Subcutaneous adipose tissue (tissue), 4 donors: ENCODE measurements around the gene SPATA32. TPM values are rescaled to one million over a fixed set of nuclear protein-coding genes. Genes with fewer than 3 reads are reported as not detected.

Experiments
- CTCF ChIP-seq: fragments of 450-650 bp; IDR thresholded peaks from one replicate; pipeline ENCODE4 v1.5.1; 2016; ENCODE audit warnings: low read depth, mild to moderate bottlenecking, control low read depth, antibody characterized with exemption, moderate library complexity
- total RNA-seq, 4 donors: library from RNA; depleted of rRNA; stranded (reverse); fragments of >200 nt; gene quantifications; one replicate each; pipeline ENCODE4 v1.1.0, GENCODE V29; 2016

Gene SPATA32
- total RNA-seq, 4 donors from 2014 or later, result not detected

- no peak for TF ChIP-seq CTCF
These were observed 42.8 kb downstream of the SPATA32 start for GRCh38 chr17:45218895-45219661.

Other genes with a start within 250 kb of the SPATA32 start
- 10 to 100 TPM; 19.7 to 44.5 (median 29.8) TPM for gene DCAKD, start 210.5 kb downstream of the SPATA32 start, total RNA-seq
- gene NMT1, start 200.8 kb downstream of the SPATA32 start, total RNA-seq, result 10 to 100 TPM; 64.7 to 99.8 (median 80.6) TPM
- gene PLCD3, start 129.6 kb downstream of the SPATA32 start, total RNA-seq, result 10 to 100 TPM in 3 of 4 donors, 1 to 10 TPM in 1; 5.9 to 48.0 (median 31.6) TPM
- gene ACBD4, start 126.4 kb downstream of the SPATA32 start, total RNA-seq, result 10 to 100 TPM in 2 of 4 donors, 1 to 10 TPM in 2; 5.1 to 23.4 (median 9.5) TPM
- 10 to 100 TPM; 14.5 to 20.5 (median 16.1) TPM for gene HEXIM1, start 113.6 kb downstream of the SPATA32 start, total RNA-seq
- 10 to 100 TPM in 2 of 4 donors, 1 to 10 TPM in 2; 3.4 to 10.4 (median 8.8) TPM for gene HEXIM2, start 100.2 kb downstream of the SPATA32 start, total RNA-seq
- 10 to 100 TPM; 14.3 to 39.9 (median 28.9) TPM for gene FMNL1, start 40.2 kb downstream of the SPATA32 start, total RNA-seq
- gene MAP3K14, start 54.9 kb upstream of the SPATA32 start, total RNA-seq, result 1 to 10 TPM; 4.7 to 6.8 (median 6.1) TPM
- 10 to 100 TPM; 10.1 to 30.3 (median 18.9) TPM for gene ARHGAP27, start 170.8 kb upstream of the SPATA32 start, total RNA-seq
- 10 to 100 TPM; 22.8 to 53.7 (median 30.5) TPM for gene PLEKHM1, start 228.6 kb upstream of the SPATA32 start, total RNA-seq